ENCODE measurements around the gene TMEM106C. TPM values are rescaled to one million over a fixed set of nuclear protein-coding genes. Genes with fewer than 3 reads are reported as not detected.

TMEM106C gene
- total RNA-seq, 4 donors from 2014 or later, result 52.9 to 112 (median 79.1) TPM

DNA sequence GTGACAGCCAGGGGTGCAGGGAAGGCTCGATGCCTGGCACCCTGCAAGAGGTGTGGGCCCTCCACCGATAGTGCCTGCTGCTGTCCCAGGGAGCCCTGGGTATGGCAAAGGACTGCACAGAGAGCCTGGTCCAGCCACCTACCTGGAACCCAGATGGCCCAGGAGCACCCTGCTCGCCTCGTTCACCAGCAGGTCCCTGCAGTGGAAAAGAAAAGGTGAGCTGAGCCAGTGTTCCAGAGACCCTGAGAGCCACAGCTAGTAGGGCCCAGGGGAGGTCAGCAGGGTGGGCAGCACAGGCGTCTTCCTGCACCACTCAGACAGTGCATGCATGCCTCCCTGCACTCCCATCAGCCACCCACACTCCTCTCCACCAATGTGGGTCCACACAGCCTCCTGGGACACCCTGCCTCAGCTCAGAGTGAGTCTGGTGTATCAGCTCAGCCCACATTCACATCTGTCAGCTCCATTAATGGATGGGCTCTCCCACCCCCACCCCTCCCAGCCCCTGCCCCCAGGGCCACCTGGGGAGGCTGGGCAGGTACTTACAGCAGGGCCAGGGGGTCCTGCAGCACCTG lies 20.2 kb downstream of the TMEM106C start:
- no peak overlapping the region for H3K4me3 ChIP-seq (replicated peaks in 1 of 3)
- TF ChIP-seq POLR2A (IDR thresholded peaks at IDR 0.05) (no peak), CTCF (IDR thresholded peaks at IDR 0.05) (no peak)
- H3K27me3 ChIP-seq, result no peaks in the 10 kb centered on the region
- WGBS, 2 donors, result 92 to 100% methylated on average over 2 to 3 of the region's 5 CpGs
- peaks cover 0 to 4% of the 10 kb centered on the region in 2 donors for H3K4me1 ChIP-seq
- DNase-seq, result no peak
- no peak overlapping the region for H3K27ac ChIP-seq
- H3K9me3 ChIP-seq, result no peaks in the 10 kb centered on the region
- intact Hi-C loops (cut with DNase I), result no loop called here
- no peaks in the 10 kb centered on the region for H3K36me3 ChIP-seq

- intact Hi-C loops (cut with DNase I), result no loop called here
- H3K27ac ChIP-seq, result no peak overlapping the region
- DNase-seq, result no peak
- 94 to 96% methylated on average over 8 of the region's 8 CpGs for WGBS, 2 donors
- no peaks in the 10 kb centered on the region for H3K36me3 ChIP-seq
- no peaks in the 10 kb centered on the region for H3K9me3 ChIP-seq
- TF ChIP-seq POLR2A (IDR thresholded peaks at IDR 0.05), result no peak
- no peak for TF ChIP-seq CTCF (IDR thresholded peaks at IDR 0.05)
- H3K4me1 ChIP-seq, result peaks cover 0 to 4% of the 10 kb centered on the region in 2 donors
- no peak overlapping the region for H3K4me3 ChIP-seq (replicated peaks in 1 of 3)
- no peaks in the 10 kb centered on the region for H3K27me3 ChIP-seq
Measured at GRCh38 chr12:47984331-47984801, 21.0 kb downstream of the TMEM106C start.

- Histone ChIP-seq H3K27me3 (no peaks in the 10 kb centered on the region), H3K27ac (no peak overlapping the region), H3K4me1 (peaks cover 0 to 4% of the 10 kb centered on the region in 2 donors), H3K36me3 (no peaks in the 10 kb centered on the region), H3K4me3 (replicated peaks in 1 of 3) (no peak overlapping the region), H3K9me3 (no peaks in the 10 kb centered on the region)
- TF ChIP-seq CTCF (IDR thresholded peaks at IDR 0.05) (no peak), POLR2A (IDR thresholded peaks at IDR 0.05) (no peak)
- no peak for DNase-seq
- WGBS, 2 donors, result 87 to 96% methylated on average over 8 to 15 of the region's 16 CpGs
- intact Hi-C loops (cut with DNase I), result no loop called here
Measured at GRCh38 chr12:47985596-47986290, 22.3 kb downstream of the TMEM106C start.

DNA sequence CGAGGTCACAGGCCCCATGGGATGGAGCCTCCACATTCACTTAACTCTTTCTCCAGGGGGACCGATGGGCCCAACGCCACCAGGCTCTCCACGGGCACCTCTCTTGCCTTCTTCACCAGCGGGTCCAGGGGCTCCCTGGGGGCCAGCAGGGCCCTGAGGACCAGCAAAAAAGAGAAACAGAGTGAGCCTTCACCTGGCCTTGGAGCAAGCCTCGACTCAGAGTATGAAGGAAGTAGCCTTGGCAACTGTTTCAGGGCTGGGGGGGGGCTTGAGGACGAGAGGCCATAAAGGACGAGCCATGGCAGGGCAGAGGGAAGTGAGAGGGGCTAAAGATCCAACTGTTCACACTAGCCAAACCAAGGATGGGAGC lies 22.9 kb downstream of the TMEM106C start:
- no peak for DNase-seq
- TF ChIP-seq POLR2A (IDR thresholded peaks at IDR 0.05) (no peak), CTCF (IDR thresholded peaks at IDR 0.05) (no peak)
- Histone ChIP-seq H3K4me1 (peaks cover 0 to 4% of the 10 kb centered on the region in 2 donors), H3K36me3 (no peaks in the 10 kb centered on the region), H3K4me3 (replicated peaks in 1 of 3) (no peak overlapping the region), H3K9me3 (no peaks in the 10 kb centered on the region), H3K27ac (no peak overlapping the region), H3K27me3 (no peaks in the 10 kb centered on the region)
- WGBS, 2 donors, result 84 to 87% methylated on average over 8 of the region's 8 CpGs
- intact Hi-C loops (cut with DNase I), result no loop called here

GRCh38 chr12:47986832-47987231 lies 23.4 kb downstream of the TMEM106C start:
- TF ChIP-seq CTCF (IDR thresholded peaks at IDR 0.05) (no peak), POLR2A (IDR thresholded peaks at IDR 0.05) (no peak)
- no peak overlapping the region for H3K27ac ChIP-seq
- H3K4me3 ChIP-seq (replicated peaks in 1 of 3), result no peak overlapping the region
- WGBS, 2 donors, result 96 to 98% methylated on average over 5 of the region's 5 CpGs
- no peak for DNase-seq
- intact Hi-C loops (cut with DNase I), result no loop called here
- H3K9me3 ChIP-seq, result no peaks in the 10 kb centered on the region
- no peaks in the 10 kb centered on the region for H3K27me3 ChIP-seq
- H3K36me3 ChIP-seq, result no peaks in the 10 kb centered on the region
- no peaks in the 10 kb centered on the region for H3K4me1 ChIP-seq

Measured in thyroid gland (tissue), 4 donors.